IPS DF 4.7 (cell line): Measurements from ENCODE around the gene CALCB.

Source experiments
- DNase-seq: peaks from one replicate; pipeline ENCODE4 v3.0.0-alpha.2; 2013; ENCODE audit warnings: low spot score; ENCODE audit errors: extremely low read depth

CALCB gene

GRCh38 chr11:15074206-15075161 is 1.1 kb downstream of the CALCB start:
- DNase-seq, result peak; percentile 72

- DNase-seq, result no peak
These were observed 1.8 kb downstream of the CALCB start for GRCh38 chr11:15075162-15075526.

- no peak for DNase-seq
These were observed 17.8 kb downstream of the CALCB start for GRCh38 chr11:15091175-15091574.

- DNase-seq, result no peak
These were observed 18.2 kb downstream of the CALCB start for GRCh38 chr11:15091625-15092024.

GRCh38 chr11:15093432-15093831 is 20.0 kb downstream of the CALCB start:
- DNase-seq, result no peak

- DNase-seq, result no peak
These were observed 22.4 kb downstream of the CALCB start for GRCh38 chr11:15095736-15096228.

GRCh38 chr11:15097411-15097810 is 24.0 kb downstream of the CALCB start:
- DNase-seq, result no peak

- DNase-seq, result no peak
These were observed 25.9 kb downstream of the CALCB start for GRCh38 chr11:15099267-15099666.

GRCh38 chr11:15101072-15101709 is 27.8 kb downstream of the CALCB start:
- DNase-seq, result peak; percentile 36

- no peak for DNase-seq
These were observed 30.8 kb downstream of the CALCB start for GRCh38 chr11:15104166-15104565.

GRCh38 chr11:15106201-15106965 is 33.0 kb downstream of the CALCB start:
- DNase-seq, result no peak

- no peak for DNase-seq
These were observed 34.5 kb downstream of the CALCB start for GRCh38 chr11:15107730-15108515.

GRCh38 chr11:15108592-15109130 is 35.3 kb downstream of the CALCB start:
- no peak for DNase-seq

- DNase-seq, result no peak
These were observed 36.2 kb downstream of the CALCB start for GRCh38 chr11:15109602-15110001.

GRCh38 chr11:15111215-15111614 is 37.8 kb downstream of the CALCB start:
- DNase-seq, result no peak

- no peak for DNase-seq
These were observed 38.7 kb downstream of the CALCB start for GRCh38 chr11:15112131-15112541.

GRCh38 chr11:15113381-15113780 is 40.0 kb downstream of the CALCB start:
- no peak for DNase-seq

GRCh38 chr11:15114501-15115475 is 41.4 kb downstream of the CALCB start, which contains the start of gene INSC:
Gene INSC (plus strand): TSS chr11:15114923. CDS start chr11:15149175, 34,252 bp downstream.
- no peak for DNase-seq

GRCh38 chr11:15115686-15116085 is 42.3 kb downstream of the CALCB start:
- DNase-seq, result no peak
